HepG2 (cell line): ENCODE measurements around the gene MYOM1. TPM values are rescaled to one million over a fixed set of nuclear protein-coding genes. Genes with fewer than 3 reads are reported as not detected.
A peak's percentile ranks its signal among the peaks of the same experiment; 100 is the strongest.

ENCODE experiments used
- AGO1 ChIP-seq: fragments of 200-400 bp; formaldehyde crosslinking; IDR thresholded peaks from 2 replicates; pipeline ENCODE4 v1.6.1; 2017; ENCODE audit warnings: mild to moderate bottlenecking, low read depth, low read length, moderate library complexity; ENCODE audit not compliant: poor library complexity, severe bottlenecking
- ELF4 ChIP-seq: sonication (generic); formaldehyde crosslinking; IDR thresholded peaks from 2 replicates; pipeline ENCODE4 v1.5.0; 2020; ENCODE audit warnings: missing genetic modification reagents, mild to moderate bottlenecking, moderate library complexity, borderline replicate concordance
- GABPB1 ChIP-seq: IDR thresholded peaks from 2 replicates; pipeline ENCODE4 v1.6.1; 2016; ENCODE audit warnings: mild to moderate bottlenecking, missing genetic modification reagents, moderate library complexity, missing compliant biosample characterization
- HDAC1 ChIP-seq: sonication (generic); formaldehyde crosslinking; IDR thresholded peaks from 2 replicates; pipeline ENCODE4 v1.5.1; 2020; ENCODE audit warnings: mild to moderate bottlenecking, missing genetic modification reagents
- JUND ChIP-seq: sonication (generic); formaldehyde crosslinking; IDR thresholded peaks from 2 replicates; pipeline ENCODE4 v1.8.0; 2022; ENCODE audit warnings: mild to moderate bottlenecking, missing genetic modification reagents
- PITX1 ChIP-seq: sonication (generic); formaldehyde crosslinking; IDR thresholded peaks from 2 replicates; pipeline ENCODE4 v1.5.1; 2020; ENCODE audit warnings: mild to moderate bottlenecking, missing genetic modification reagents
- RXRB ChIP-seq: IDR thresholded peaks from 2 replicates; pipeline ENCODE4 v1.6.1; 2016; ENCODE audit warnings: borderline replicate concordance, missing genetic modification reagents, missing compliant biosample characterization
- SALL1 ChIP-seq: sonication (generic); formaldehyde crosslinking; IDR thresholded peaks from 2 replicates; pipeline ENCODE4 v1.8.0; 2022; ENCODE audit warnings: mild to moderate bottlenecking, missing genetic modification reagents
- polyA plus RNA-seq, 8 experiments: library from polyadenylated mRNA; depleted of rRNA in 3 of 8; stranded (reverse) in 7 of 8; unstranded in 1 of 8; fragments of >200 nt; fragmentation: Illumina TruSeq in 4 of 8; extraction: Trizol in 4 of 8; gene quantifications; 2 replicates each; pipeline versions ENCODE4 v1.2.1 to v1.2.3, GENCODE V29; 2011 to 2016; ENCODE audit warnings: low read depth in 4 of 8, missing spikeins in 1 of 8, mixed read lengths in 1 of 8; ENCODE audit not compliant: insufficient read depth in 1 of 8
- total RNA-seq, 5 experiments: library from RNA; depleted of rRNA; stranded (reverse); fragments of >200 nt; fragmentation: Illumina TruSeq; extraction: Trizol; gene quantifications; 2 replicates each; pipeline ENCODE4 v1.2.3, GENCODE V29; 2016; ENCODE audit warnings: low read depth in 1 of 5
- TF ChIP-seq, protein P1 (sequence below): sonication (generic); formaldehyde crosslinking; IDR thresholded peaks from one replicate; pipeline ENCODE4 v1.5.1; 2020; ENCODE audit warnings: mild to moderate bottlenecking, missing genetic modification reagents; ENCODE audit errors: not compliant biosample characterization
- TF ChIP-seq, protein P2 (sequence below): sonication (generic); formaldehyde crosslinking; IDR thresholded peaks from 2 replicates; pipeline ENCODE4 v1.5.1; 2020; ENCODE audit warnings: missing genetic modification reagents, mild to moderate bottlenecking, borderline replicate concordance
- TF ChIP-seq, protein P3 (sequence below), 2 experiments: fragments of 450-650 bp in 1 of 2; sonication (generic) in 1 of 2; formaldehyde crosslinking; IDR thresholded peaks; 2 replicates each; pipeline versions ENCODE4 v1.5.0 to v1.8.0; 2020 to 2022; ENCODE audit warnings: mild to moderate bottlenecking in 1 of 2, missing genetic modification reagents in 1 of 2
- TF ChIP-seq, protein P4 (sequence below): sonication (generic); formaldehyde crosslinking; IDR thresholded peaks from 2 replicates; pipeline ENCODE4 v1.5.1; 2020; ENCODE audit warnings: missing genetic modification reagents, mild to moderate bottlenecking, borderline replicate concordance

Gene MYOM1
- total and polyA plus RNA-seq, 2 of the 13 experiments (the other 11 are each of a cell fraction or from before 2014, with no cell fraction given) = 0.46 to 0.98 TPM

DNA sequence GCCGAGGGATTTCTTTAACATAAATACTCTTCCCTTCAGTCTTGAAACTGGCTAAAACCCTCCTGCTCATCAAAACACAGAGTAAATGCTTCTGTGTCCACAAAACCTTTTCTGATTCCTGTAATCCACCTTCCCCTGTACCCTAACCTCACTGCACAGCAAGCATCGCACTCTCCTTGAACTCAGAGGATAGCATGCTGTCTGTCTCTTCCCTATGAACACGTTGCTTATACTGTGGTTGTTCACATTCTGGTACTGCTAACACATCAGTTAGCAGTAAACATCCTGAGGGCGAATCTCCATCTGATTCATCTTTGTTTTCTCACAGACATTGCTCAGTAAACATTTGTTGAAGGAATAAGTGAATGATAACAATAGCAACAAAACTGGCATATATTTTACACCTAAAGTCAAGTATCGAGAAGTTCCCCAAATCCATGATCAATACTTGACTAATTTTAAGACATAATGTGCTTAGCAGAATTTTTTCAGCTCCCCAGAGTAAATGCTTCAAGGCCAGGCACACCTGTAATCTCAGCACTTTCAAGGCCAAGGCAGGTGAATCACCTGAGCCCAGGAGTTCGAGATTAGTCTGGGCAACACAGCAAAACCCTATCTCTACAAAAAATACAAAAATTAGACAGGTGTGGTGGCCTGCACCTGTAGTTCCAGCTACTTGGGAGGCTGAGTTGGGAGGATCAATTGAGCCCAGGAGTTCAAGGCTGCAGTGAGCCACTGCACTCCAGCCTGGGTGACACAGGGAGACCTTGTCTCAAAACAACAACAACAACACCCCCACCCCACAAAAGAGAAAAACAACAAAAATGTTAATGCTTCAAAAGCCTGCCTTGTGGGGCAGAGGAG is 161.2 kb downstream of the MYOM1 start (continued):
- peak; percentile 39; the same call in 1 of the 2 replicates for TF ChIP-seq JUND (CRISPR knock-in tag)
- TF ChIP-seq, protein P1, sequence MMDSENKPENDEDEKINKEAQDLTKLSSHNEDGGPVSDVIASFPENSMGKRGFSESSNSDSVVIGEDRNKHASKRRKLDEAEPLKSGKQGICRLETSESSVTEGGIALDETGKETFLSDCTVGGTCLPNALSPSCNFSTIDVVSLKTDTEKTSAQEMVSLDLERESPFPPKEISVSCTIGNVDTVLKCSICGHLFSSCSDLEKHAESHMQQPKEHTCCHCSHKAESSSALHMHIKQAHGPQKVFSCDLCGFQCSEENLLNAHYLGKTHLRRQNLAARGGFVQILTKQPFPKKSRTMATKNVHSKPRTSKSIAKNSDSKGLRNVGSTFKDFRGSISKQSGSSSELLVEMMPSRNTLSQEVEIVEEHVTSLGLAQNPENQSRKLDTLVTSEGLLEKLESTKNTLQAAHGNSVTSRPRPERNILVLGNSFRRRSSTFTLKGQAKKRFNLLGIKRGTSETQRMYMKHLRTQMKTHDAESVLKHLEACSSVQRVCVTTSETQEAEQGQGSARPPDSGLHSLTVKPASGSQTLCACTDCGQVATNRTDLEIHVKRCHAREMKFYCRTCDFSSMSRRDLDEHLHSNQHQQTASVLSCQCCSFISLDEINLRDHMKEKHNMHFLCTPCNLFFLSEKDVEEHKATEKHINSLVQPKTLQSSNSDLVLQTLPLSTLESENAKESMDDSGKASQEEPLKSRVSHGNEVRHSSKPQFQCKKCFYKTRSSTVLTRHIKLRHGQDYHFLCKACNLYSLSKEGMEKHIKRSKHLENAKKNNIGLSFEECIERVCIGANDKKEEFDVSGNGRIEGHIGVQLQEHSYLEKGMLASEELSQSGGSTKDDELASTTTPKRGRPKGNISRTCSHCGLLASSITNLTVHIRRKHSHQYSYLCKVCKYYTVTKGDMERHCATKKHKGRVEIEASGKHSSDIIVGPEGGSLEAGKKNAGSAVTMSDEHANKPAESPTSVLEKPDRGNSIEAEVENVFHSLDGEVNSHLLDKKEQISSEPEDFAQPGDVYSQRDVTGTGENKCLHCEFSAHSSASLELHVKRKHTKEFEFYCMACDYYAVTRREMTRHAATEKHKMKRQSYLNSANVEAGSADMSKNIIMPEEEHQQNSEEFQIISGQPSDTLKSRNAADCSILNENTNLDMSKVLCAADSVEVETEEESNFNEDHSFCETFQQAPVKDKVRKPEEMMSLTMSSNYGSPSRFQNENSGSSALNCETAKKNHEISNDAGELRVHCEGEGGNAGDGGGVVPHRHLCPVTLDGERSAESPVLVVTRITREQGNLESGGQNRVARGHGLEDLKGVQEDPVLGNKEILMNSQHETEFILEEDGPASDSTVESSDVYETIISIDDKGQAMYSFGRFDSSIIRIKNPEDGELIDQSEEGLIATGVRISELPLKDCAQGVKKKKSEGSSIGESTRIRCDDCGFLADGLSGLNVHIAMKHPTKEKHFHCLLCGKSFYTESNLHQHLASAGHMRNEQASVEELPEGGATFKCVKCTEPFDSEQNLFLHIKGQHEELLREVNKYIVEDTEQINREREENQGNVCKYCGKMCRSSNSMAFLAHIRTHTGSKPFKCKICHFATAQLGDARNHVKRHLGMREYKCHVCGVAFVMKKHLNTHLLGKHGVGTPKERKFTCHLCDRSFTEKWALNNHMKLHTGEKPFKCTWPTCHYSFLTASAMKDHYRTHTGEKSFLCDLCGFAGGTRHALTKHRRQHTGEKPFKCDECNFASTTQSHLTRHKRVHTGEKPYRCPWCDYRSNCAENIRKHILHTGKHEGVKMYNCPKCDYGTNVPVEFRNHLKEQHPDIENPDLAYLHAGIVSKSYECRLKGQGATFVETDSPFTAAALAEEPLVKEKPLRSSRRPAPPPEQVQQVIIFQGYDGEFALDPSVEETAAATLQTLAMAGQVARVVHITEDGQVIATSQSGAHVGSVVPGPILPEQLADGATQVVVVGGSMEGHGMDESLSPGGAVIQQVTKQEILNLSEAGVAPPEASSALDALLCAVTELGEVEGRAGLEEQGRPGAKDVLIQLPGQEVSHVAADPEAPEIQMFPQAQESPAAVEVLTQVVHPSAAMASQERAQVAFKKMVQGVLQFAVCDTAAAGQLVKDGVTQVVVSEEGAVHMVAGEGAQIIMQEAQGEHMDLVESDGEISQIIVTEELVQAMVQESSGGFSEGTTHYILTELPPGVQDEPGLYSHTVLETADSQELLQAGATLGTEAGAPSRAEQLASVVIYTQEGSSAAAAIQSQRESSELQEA = no peak
- peak; percentile 97 for TF ChIP-seq RXRB (CRISPR knock-in tag)
- TF ChIP-seq, protein P2, sequence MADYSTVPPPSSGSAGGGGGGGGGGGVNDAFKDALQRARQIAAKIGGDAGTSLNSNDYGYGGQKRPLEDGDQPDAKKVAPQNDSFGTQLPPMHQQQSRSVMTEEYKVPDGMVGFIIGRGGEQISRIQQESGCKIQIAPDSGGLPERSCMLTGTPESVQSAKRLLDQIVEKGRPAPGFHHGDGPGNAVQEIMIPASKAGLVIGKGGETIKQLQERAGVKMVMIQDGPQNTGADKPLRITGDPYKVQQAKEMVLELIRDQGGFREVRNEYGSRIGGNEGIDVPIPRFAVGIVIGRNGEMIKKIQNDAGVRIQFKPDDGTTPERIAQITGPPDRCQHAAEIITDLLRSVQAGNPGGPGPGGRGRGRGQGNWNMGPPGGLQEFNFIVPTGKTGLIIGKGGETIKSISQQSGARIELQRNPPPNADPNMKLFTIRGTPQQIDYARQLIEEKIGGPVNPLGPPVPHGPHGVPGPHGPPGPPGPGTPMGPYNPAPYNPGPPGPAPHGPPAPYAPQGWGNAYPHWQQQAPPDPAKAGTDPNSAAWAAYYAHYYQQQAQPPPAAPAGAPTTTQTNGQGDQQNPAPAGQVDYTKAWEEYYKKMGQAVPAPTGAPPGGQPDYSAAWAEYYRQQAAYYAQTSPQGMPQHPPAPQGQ (CRISPR knock-in tag) = peak; percentile 67; the same call in 1 of the 2 replicates
- TF ChIP-seq AGO1 = no peak
- TF ChIP-seq, protein P3, sequence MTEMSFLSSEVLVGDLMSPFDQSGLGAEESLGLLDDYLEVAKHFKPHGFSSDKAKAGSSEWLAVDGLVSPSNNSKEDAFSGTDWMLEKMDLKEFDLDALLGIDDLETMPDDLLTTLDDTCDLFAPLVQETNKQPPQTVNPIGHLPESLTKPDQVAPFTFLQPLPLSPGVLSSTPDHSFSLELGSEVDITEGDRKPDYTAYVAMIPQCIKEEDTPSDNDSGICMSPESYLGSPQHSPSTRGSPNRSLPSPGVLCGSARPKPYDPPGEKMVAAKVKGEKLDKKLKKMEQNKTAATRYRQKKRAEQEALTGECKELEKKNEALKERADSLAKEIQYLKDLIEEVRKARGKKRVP (CRISPR knock-in tag; IDR thresholded peaks at IDR 0.05) = peak in 1 of 2 experiments; percentile 68; a peak in 2 of 4 replicates
- TF ChIP-seq, protein P4, sequence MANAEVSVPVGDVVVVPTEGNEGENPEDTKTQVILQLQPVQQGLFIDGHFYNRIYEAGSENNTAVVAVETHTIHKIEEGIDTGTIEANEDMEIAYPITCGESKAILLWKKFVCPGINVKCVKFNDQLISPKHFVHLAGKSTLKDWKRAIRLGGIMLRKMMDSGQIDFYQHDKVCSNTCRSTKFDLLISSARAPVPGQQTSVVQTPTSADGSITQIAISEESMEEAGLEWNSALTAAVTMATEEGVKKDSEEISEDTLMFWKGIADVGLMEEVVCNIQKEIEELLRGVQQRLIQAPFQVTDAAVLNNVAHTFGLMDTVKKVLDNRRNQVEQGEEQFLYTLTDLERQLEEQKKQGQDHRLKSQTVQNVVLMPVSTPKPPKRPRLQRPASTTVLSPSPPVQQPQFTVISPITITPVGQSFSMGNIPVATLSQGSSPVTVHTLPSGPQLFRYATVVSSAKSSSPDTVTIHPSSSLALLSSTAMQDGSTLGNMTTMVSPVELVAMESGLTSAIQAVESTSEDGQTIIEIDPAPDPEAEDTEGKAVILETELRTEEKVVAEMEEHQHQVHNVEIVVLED (CRISPR knock-in tag) = no peak
- peak; percentile 75; the same call in 1 of the 2 replicates for TF ChIP-seq SALL1 (CRISPR knock-in tag)
- peak; percentile 45; the same call in 1 of the 2 replicates for TF ChIP-seq HDAC1 (CRISPR knock-in tag)
- no peak for TF ChIP-seq ELF4
- peak; percentile 48; the same call in 1 of the 2 replicates for TF ChIP-seq GABPB1 (CRISPR knock-in tag)
- TF ChIP-seq PITX1 = no peak; the same call in 1 of the 2 replicates
